H9 (cell line): ENCODE data around the gene MYO1F. TPM values are rescaled to one million over a fixed set of nuclear protein-coding genes. Genes with fewer than 3 reads are reported as not detected.

Source experiments
- DNase-seq: peaks from one replicate; pipeline ENCODE4 v3.0.0-alpha.2; 2017
- H2AFZ ChIP-seq: one replicate; pipeline ENCODE4 v1.6.1; 2013; ENCODE audit warnings: mild to moderate bottlenecking, low read length, control low read depth, moderate library complexity
- H2AK5ac ChIP-seq: 2 replicates; pipeline ENCODE4 v1.6.1; 2013; ENCODE audit warnings: low read length, control low read depth, mixed read lengths; ENCODE audit not compliant: insufficient read length
- H2BK120ac ChIP-seq: one replicate; pipeline ENCODE4 v1.6.1; 2013; ENCODE audit warnings: low read depth, mild to moderate bottlenecking, low read length, control low read depth, inconsistent platforms; ENCODE audit not compliant: poor library complexity, severe bottlenecking
- H2BK12ac ChIP-seq: 2 replicates; pipeline ENCODE4 v1.6.1; 2013; ENCODE audit warnings: low read length, control low read depth, mixed read lengths, low read depth; ENCODE audit not compliant: insufficient read length
- H2BK15ac ChIP-seq: 2 replicates; pipeline ENCODE4 v1.6.1; 2013; ENCODE audit warnings: low read depth, low read length, control low read depth
- H2BK20ac ChIP-seq: one replicate; pipeline ENCODE4 v1.6.1; 2013; ENCODE audit warnings: low read depth, mild to moderate bottlenecking, low read length, control low read depth, inconsistent platforms; ENCODE audit not compliant: poor library complexity, severe bottlenecking
- H2BK5ac ChIP-seq: 2 replicates; pipeline ENCODE4 v1.6.1; 2013; ENCODE audit warnings: low read length, control low read depth, mixed read lengths; ENCODE audit not compliant: insufficient read length
- H3K14ac ChIP-seq: 2 replicates; pipeline ENCODE4 v1.6.1; 2013; ENCODE audit warnings: low read length, control low read depth; ENCODE audit not compliant: insufficient read depth
- H3K18ac ChIP-seq: 2 replicates; pipeline ENCODE4 v1.6.1; 2013; ENCODE audit warnings: low read depth, mild to moderate bottlenecking, mixed read lengths, low read length, control low read depth; ENCODE audit not compliant: insufficient read length
- H3K23ac ChIP-seq: 2 replicates; pipeline ENCODE4 v1.6.1; 2013; ENCODE audit warnings: low read length, control low read depth, mixed read lengths, low read depth; ENCODE audit not compliant: insufficient read length
- H3K23me2 ChIP-seq: 2 replicates; pipeline ENCODE4 v1.6.1; 2013; ENCODE audit warnings: low read depth, mild to moderate bottlenecking, mixed read lengths, low read length, control low read depth; ENCODE audit not compliant: insufficient read length, poor library complexity, severe bottlenecking
- H3K27ac ChIP-seq: 2 replicates; pipeline ENCODE4 v1.5.1; 2013; ENCODE audit warnings: low read length, control low read depth, mixed read lengths, low read depth; ENCODE audit not compliant: insufficient read length
- H3K27me3 ChIP-seq: 2 replicates; pipeline ENCODE4 v1.6.1; 2013; ENCODE audit warnings: low read length, control low read depth, inconsistent platforms; ENCODE audit not compliant: insufficient read depth
- H3K4ac ChIP-seq: 2 replicates; pipeline ENCODE4 v1.6.1; 2013; ENCODE audit warnings: low read depth, mild to moderate bottlenecking, control low read depth, inconsistent platforms, low read length, moderate library complexity
- H3K4me1 ChIP-seq: 2 replicates; pipeline ENCODE4 v1.6.1; 2013; ENCODE audit warnings: low read length, control low read depth, inconsistent platforms; ENCODE audit not compliant: insufficient read depth
- H3K4me2 ChIP-seq: 2 replicates; pipeline ENCODE4 v1.6.1; 2013; ENCODE audit warnings: low read length, control low read depth, mixed read lengths; ENCODE audit not compliant: insufficient read length, insufficient read depth
- H3K56ac ChIP-seq: 2 replicates; pipeline ENCODE4 v1.6.1; 2013; ENCODE audit warnings: low read depth, mild to moderate bottlenecking, mixed read lengths, low read length, control low read depth; ENCODE audit not compliant: insufficient read length
- H3K79me1 ChIP-seq: 2 replicates; pipeline ENCODE4 v1.6.1; 2013; ENCODE audit warnings: low read depth, mild to moderate bottlenecking, moderate library complexity, low read length, control low read depth, inconsistent platforms; ENCODE audit not compliant: insufficient read depth, poor library complexity, severe bottlenecking
- H3K79me2 ChIP-seq: 2 replicates; pipeline ENCODE4 v1.6.1; 2013; ENCODE audit warnings: low read length, control low read depth, inconsistent platforms; ENCODE audit not compliant: insufficient read depth
- H3K9ac ChIP-seq: 2 replicates; pipeline ENCODE4 v1.6.1; 2013; ENCODE audit warnings: low read length, control low read depth, mixed read lengths; ENCODE audit not compliant: insufficient read length; ENCODE audit errors: extremely low read depth
- H3K9me3 ChIP-seq: one replicate; pipeline ENCODE4 v1.6.1; 2013; ENCODE audit warnings: low read depth, low read length, inconsistent platforms; ENCODE audit not compliant: control insufficient read depth
- H3T11ph ChIP-seq: one replicate; pipeline ENCODE4 v1.6.1; 2013; ENCODE audit warnings: mild to moderate bottlenecking, low read length, control low read depth, inconsistent platforms
- H4K20me1 ChIP-seq: one replicate; pipeline ENCODE4 v1.6.1; 2013; ENCODE audit not compliant: control insufficient read depth, insufficient read length, insufficient read depth
- H4K5ac ChIP-seq: 2 replicates; pipeline ENCODE4 v1.6.1; 2013; ENCODE audit warnings: low read depth, mild to moderate bottlenecking, mixed read lengths, low read length, control low read depth; ENCODE audit not compliant: insufficient read length
- H4K8ac ChIP-seq: replicated peaks from 2 replicates; pipeline ENCODE4 v1.6.1; 2013; ENCODE audit warnings: low read length, control low read depth, mixed read lengths, low read depth; ENCODE audit not compliant: insufficient read length
- H4K91ac ChIP-seq: 2 replicates; pipeline ENCODE4 v1.6.1; 2013; ENCODE audit warnings: low read depth, mild to moderate bottlenecking, moderate library complexity, mixed read lengths, low read length, control low read depth; ENCODE audit not compliant: insufficient read length
- H3K27ac Mint-ChIP-seq, 3 experiments: 2 replicates in 2 of 3; 3 replicates in 1 of 3; pipeline ENCODE4 v1.8.0; 2020 to 2021; ENCODE audit warnings: mixed read lengths in 3 of 3, mild to moderate bottlenecking in 1 of 3, moderate library complexity in 1 of 3
- H3K27me3 Mint-ChIP-seq: 2 replicates; pipeline ENCODE4 v1.8.0; 2021; ENCODE audit warnings: low read depth, mild to moderate bottlenecking, moderate library complexity, mixed read lengths
- H3K36me3 Mint-ChIP-seq, 3 experiments: 2 replicates in 2 of 3; 3 replicates in 1 of 3; pipeline ENCODE4 v1.8.0; 2020 to 2021; ENCODE audit warnings: low read depth in 3 of 3, mixed read lengths in 3 of 3; ENCODE audit not compliant: insufficient read depth in 1 of 3
- H3K4me1 Mint-ChIP-seq, 2 experiments: 2 replicates each; pipeline ENCODE4 v1.8.0; 2020; ENCODE audit warnings: mixed read lengths in 2 of 2
- H3K4me3 Mint-ChIP-seq, 2 experiments: 2 replicates in 1 of 2; 3 replicates in 1 of 2; pipeline ENCODE4 v1.8.0; 2020 to 2021; ENCODE audit warnings: mild to moderate bottlenecking in 2 of 2, mixed read lengths in 2 of 2, moderate library complexity in 1 of 2
- H3K9me3 Mint-ChIP-seq, 2 experiments: 2 replicates in 1 of 2; 3 replicates in 1 of 2; pipeline ENCODE4 v1.8.0; 2020; ENCODE audit warnings: mild to moderate bottlenecking in 2 of 2, mixed read lengths in 2 of 2, moderate library complexity in 1 of 2
- WGBS: extraction: QIAGEN DNeasy Blood & Tissue Kit; methylation state at CpG from one replicate; pipeline ENCODE4 v1.1.7; 2013; ENCODE audit warnings: missing lambda C conversion rate, low lambda C conversion rate, mixed read lengths; ENCODE audit not compliant: insufficient read length; ENCODE audit errors: extremely low coverage; 5-methylcytosine and 5-hydroxymethylcytosine counted together
- total RNA-seq: library from RNA; stranded (reverse); gene quantifications from 2 replicates; pipeline ENCODE4 v1.2.1, GENCODE V29; 2021
- TF ChIP-seq, protein P1 (sequence below): fragments of 200-600 bp; sonication (generic); conservative IDR thresholded peaks from 3 replicates; pipeline ENCODE4 v1.8.0; 2021; ENCODE audit warnings: antibody characterized with exemption, mild to moderate bottlenecking

Gene MYO1F
- total RNA-seq, 1 experiment from 2014 or later: 1.0 TPM

DNA sequence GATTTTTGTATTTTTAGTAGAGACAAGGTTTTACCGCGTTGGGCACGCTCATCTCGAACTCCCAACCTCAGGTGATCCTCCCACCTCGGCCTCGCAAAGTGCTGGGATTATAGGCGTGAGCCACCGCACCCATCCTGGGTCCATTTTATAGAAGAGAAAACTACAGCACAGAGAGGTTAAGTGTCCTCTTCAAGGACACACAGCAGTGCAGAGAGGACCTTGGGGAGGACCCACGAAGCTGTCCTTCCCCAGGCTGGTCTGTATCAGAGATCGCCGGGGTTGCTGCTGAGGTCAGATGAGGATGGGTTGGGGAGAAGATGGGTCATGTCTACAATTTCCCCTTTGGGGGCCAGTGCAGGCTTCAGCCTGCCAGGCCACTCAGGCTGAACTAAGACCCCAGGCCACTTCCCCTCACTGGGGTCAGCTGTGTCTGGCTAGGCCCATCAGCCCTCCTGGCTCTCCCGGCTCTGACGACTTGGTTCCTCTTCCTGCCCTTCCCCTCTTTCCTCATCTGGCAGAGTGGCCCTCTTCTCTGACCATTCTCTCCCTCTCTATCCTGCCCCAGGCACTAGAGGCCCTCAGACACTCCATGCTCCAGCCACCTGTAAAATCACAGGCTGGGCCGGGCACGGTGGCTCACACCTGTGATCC lies 9.6 kb downstream of the MYO1F start:
- H3K14ac ChIP-seq: no peak overlapping the region
- no peak overlapping the region for H2BK5ac ChIP-seq
- Mint-ChIP-seq H3K9me3 (no peaks in the 10 kb centered on the region; a peak in 1 of 5 replicates), H3K4me3 (no peak overlapping the region), H3K27ac (peak overlapping the region in 1 of 3 experiments; percentile 55; a peak in 1 of 7 replicates), H3K36me3 (no peaks in the 10 kb centered on the region), H3K4me1 (no peaks in the 10 kb centered on the region), H3K27me3 (peaks cover 4% of the 10 kb centered on the region; the same call in 1 of the 2 replicates)
- WGBS: no CpG with 5 or more reads among the region's 15 CpGs
- H3K4me2 ChIP-seq: no peak overlapping the region
- no peak overlapping the region for H3K18ac ChIP-seq
- DNase-seq: no peak
- no peaks in the 10 kb centered on the region for H3K23me2 ChIP-seq
- no peak overlapping the region for H4K91ac ChIP-seq
- no peaks in the 10 kb centered on the region for H3K79me1 ChIP-seq
- H3K9ac ChIP-seq: no peak overlapping the region
- H4K20me1 ChIP-seq: no peaks in the 10 kb centered on the region
- no peaks in the 10 kb centered on the region for H3K79me2 ChIP-seq
- H3K23ac ChIP-seq: no peak overlapping the region
- no peak overlapping the region for H4K8ac ChIP-seq
- H2BK20ac ChIP-seq: no peak overlapping the region
- H3K27me3 ChIP-seq: no peaks in the 10 kb centered on the region
- no peak overlapping the region for H2AK5ac ChIP-seq
- H2BK15ac ChIP-seq: no peak overlapping the region
- H2BK120ac ChIP-seq: no peak overlapping the region
- H3K4me1 ChIP-seq: no peaks in the 10 kb centered on the region
- no peak overlapping the region for H3K4ac ChIP-seq
- H2BK12ac ChIP-seq: peak overlapping the region; percentile 50
- H3K9me3 ChIP-seq: no peaks in the 10 kb centered on the region
- no peak overlapping the region for H3K56ac ChIP-seq
- TF ChIP-seq, protein P1, sequence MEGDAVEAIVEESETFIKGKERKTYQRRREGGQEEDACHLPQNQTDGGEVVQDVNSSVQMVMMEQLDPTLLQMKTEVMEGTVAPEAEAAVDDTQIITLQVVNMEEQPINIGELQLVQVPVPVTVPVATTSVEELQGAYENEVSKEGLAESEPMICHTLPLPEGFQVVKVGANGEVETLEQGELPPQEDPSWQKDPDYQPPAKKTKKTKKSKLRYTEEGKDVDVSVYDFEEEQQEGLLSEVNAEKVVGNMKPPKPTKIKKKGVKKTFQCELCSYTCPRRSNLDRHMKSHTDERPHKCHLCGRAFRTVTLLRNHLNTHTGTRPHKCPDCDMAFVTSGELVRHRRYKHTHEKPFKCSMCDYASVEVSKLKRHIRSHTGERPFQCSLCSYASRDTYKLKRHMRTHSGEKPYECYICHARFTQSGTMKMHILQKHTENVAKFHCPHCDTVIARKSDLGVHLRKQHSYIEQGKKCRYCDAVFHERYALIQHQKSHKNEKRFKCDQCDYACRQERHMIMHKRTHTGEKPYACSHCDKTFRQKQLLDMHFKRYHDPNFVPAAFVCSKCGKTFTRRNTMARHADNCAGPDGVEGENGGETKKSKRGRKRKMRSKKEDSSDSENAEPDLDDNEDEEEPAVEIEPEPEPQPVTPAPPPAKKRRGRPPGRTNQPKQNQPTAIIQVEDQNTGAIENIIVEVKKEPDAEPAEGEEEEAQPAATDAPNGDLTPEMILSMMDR: no peak
- H4K5ac ChIP-seq: no peak overlapping the region
- H3K27ac ChIP-seq: no peak overlapping the region
- no peak overlapping the region for H2AFZ ChIP-seq
- no peak overlapping the region for H3T11ph ChIP-seq
